HepG2 (cell line): ENCODE results near the gene MRPL14. TPM values are rescaled to one million over a fixed set of nuclear protein-coding genes. Genes with fewer than 3 reads are reported as not detected.
A peak's percentile ranks its signal among the peaks of the same experiment; 100 is the strongest.

Experiments
- BRCA1 ChIP-seq: sonication (generic); formaldehyde crosslinking; IDR thresholded peaks from 2 replicates; pipeline ENCODE4 v1.4.0; 2020; ENCODE audit warnings: missing genetic modification reagents
- CC2D1A ChIP-seq: sonication (generic); formaldehyde crosslinking; IDR thresholded peaks from 2 replicates; pipeline ENCODE4 v1.8.1; 2023; ENCODE audit warnings: mild to moderate bottlenecking, missing genetic modification reagents
- CSRNP1 ChIP-seq: sonication (generic); formaldehyde crosslinking; IDR thresholded peaks from 2 replicates; pipeline ENCODE4 v1.8.1; 2023; ENCODE audit warnings: mild to moderate bottlenecking, missing genetic modification reagents
- DPF2 ChIP-seq: sonication (generic); formaldehyde crosslinking; IDR thresholded peaks from 2 replicates; pipeline ENCODE4 v1.4.0; 2020; ENCODE audit warnings: mild to moderate bottlenecking, low read depth, missing genetic modification reagents, borderline replicate concordance
- HMGXB3 ChIP-seq: sonication (generic); formaldehyde crosslinking; IDR thresholded peaks from 2 replicates; pipeline ENCODE4 v1.4.0; 2020; ENCODE audit warnings: missing genetic modification reagents, borderline replicate concordance
- IRF9 ChIP-seq: sonication (generic); formaldehyde crosslinking; IDR thresholded peaks from 2 replicates; pipeline ENCODE4 v1.8.0; 2022; ENCODE audit warnings: missing genetic modification reagents, mild to moderate bottlenecking, borderline replicate concordance
- KAT8 ChIP-seq: IDR thresholded peaks from 2 replicates; pipeline ENCODE4 v1.6.1; 2016; ENCODE audit warnings: missing genetic modification reagents, missing compliant biosample characterization
- KDM4B ChIP-seq: sonication (generic); formaldehyde crosslinking; IDR thresholded peaks from 2 replicates; pipeline ENCODE4 v1.4.0; 2020; ENCODE audit warnings: missing genetic modification reagents
- MTF1 ChIP-seq: sonication (generic); formaldehyde crosslinking; IDR thresholded peaks from 2 replicates; pipeline ENCODE4 v1.5.0; 2020; ENCODE audit warnings: missing genetic modification reagents
- NFYB ChIP-seq: sonication (generic); formaldehyde crosslinking; IDR thresholded peaks from 2 replicates; pipeline ENCODE4 v1.4.0; 2020; ENCODE audit warnings: missing genetic modification reagents
- NR2C2 ChIP-seq: sonication (generic); formaldehyde crosslinking; IDR thresholded peaks from 2 replicates; pipeline ENCODE4 v1.4.0; 2020; ENCODE audit warnings: missing genetic modification reagents, mild to moderate bottlenecking, moderate library complexity, borderline replicate concordance
- REXO4 ChIP-seq: sonication (generic); formaldehyde crosslinking; IDR thresholded peaks from 2 replicates; pipeline ENCODE4 v1.8.0; 2022; ENCODE audit warnings: missing genetic modification reagents, mild to moderate bottlenecking, borderline replicate concordance
- RFX3 ChIP-seq: IDR thresholded peaks from 2 replicates; pipeline ENCODE4 v1.6.1; 2016; ENCODE audit warnings: missing biosample characterization, missing genetic modification reagents
- THYN1 ChIP-seq: sonication (generic); formaldehyde crosslinking; IDR thresholded peaks from 2 replicates; pipeline ENCODE4 v1.8.1; 2023; ENCODE audit warnings: low read depth, mild to moderate bottlenecking, moderate library complexity, missing genetic modification reagents, borderline replicate concordance
- ZFAT ChIP-seq: sonication (generic); formaldehyde crosslinking; conservative IDR thresholded peaks from 2 replicates; pipeline ENCODE4 v1.8.1; 2023; ENCODE audit warnings: missing genetic modification reagents, inconsistent platforms
- ZNF124 ChIP-seq: sonication (generic); formaldehyde crosslinking; IDR thresholded peaks from 2 replicates; pipeline ENCODE4 v1.4.0; 2020; ENCODE audit warnings: missing genetic modification reagents
- ZNF260 ChIP-seq: sonication (generic); formaldehyde crosslinking; IDR thresholded peaks from 2 replicates; pipeline ENCODE4 v1.4.0; 2020; ENCODE audit warnings: missing genetic modification reagents, low read depth, mild to moderate bottlenecking, borderline replicate concordance
- ZNF337 ChIP-seq: sonication (generic); formaldehyde crosslinking; IDR thresholded peaks from 2 replicates; pipeline ENCODE4 v1.5.1; 2020; ENCODE audit warnings: missing genetic modification reagents, low read depth, mild to moderate bottlenecking, borderline replicate concordance
- ZNF432 ChIP-seq: sonication (generic); formaldehyde crosslinking; IDR thresholded peaks from 2 replicates; pipeline ENCODE4 v1.5.0; 2020; ENCODE audit warnings: missing genetic modification reagents, mild to moderate bottlenecking, borderline replicate concordance
- ZNF446 ChIP-seq: sonication (generic); formaldehyde crosslinking; IDR thresholded peaks from 2 replicates; pipeline ENCODE4 v1.5.0; 2020; ENCODE audit warnings: mild to moderate bottlenecking, missing genetic modification reagents
- ZNF607 ChIP-seq: sonication (generic); formaldehyde crosslinking; IDR thresholded peaks from 2 replicates; pipeline ENCODE4 v1.5.1; 2020; ENCODE audit warnings: missing genetic modification reagents, mild to moderate bottlenecking, borderline replicate concordance
- ZNF615 ChIP-seq: sonication (generic); formaldehyde crosslinking; IDR thresholded peaks from 2 replicates; pipeline ENCODE4 v1.5.0; 2020; ENCODE audit warnings: mild to moderate bottlenecking, missing genetic modification reagents, borderline replicate concordance
- ZNF7 ChIP-seq: IDR thresholded peaks from 2 replicates; pipeline ENCODE4 v1.6.1; 2016; ENCODE audit warnings: missing biosample characterization, missing genetic modification reagents
- polyA plus RNA-seq, 8 experiments: library from polyadenylated mRNA; depleted of rRNA in 3 of 8; stranded (reverse) in 7 of 8; unstranded in 1 of 8; fragments of >200 nt; fragmentation: Illumina TruSeq in 4 of 8; extraction: Trizol in 4 of 8; gene quantifications; 2 replicates each; pipeline versions ENCODE4 v1.2.1 to v1.2.3, GENCODE V29; 2011 to 2016; ENCODE audit warnings: low read depth in 4 of 8, missing spikeins in 1 of 8, mixed read lengths in 1 of 8; ENCODE audit not compliant: insufficient read depth in 1 of 8
- total RNA-seq, 5 experiments: library from RNA; depleted of rRNA; stranded (reverse); fragments of >200 nt; fragmentation: Illumina TruSeq; extraction: Trizol; gene quantifications; 2 replicates each; pipeline ENCODE4 v1.2.3, GENCODE V29; 2016; ENCODE audit warnings: low read depth in 1 of 5

Gene MRPL14
- total and polyA plus RNA-seq, 2 of the 13 experiments (the other 11 are each of a cell fraction or from before 2014, with no cell fraction given), result 157 to 178 TPM

- no peak for TF ChIP-seq RFX3 (CRISPR knock-in tag)
- no peak; the same call in 1 of the 2 replicates for TF ChIP-seq ZNF607 (CRISPR knock-in tag)
- TF ChIP-seq ZNF615, result no peak
- TF ChIP-seq NR2C2 (CRISPR knock-in tag), result no peak
- TF ChIP-seq NFYB (CRISPR knock-in tag), result no peak
- TF ChIP-seq ZNF260, result no peak
- TF ChIP-seq ZNF337 (CRISPR knock-in tag), result no peak
- TF ChIP-seq CSRNP1 (CRISPR knock-in tag), result no peak; the same call in 1 of the 2 replicates
- TF ChIP-seq IRF9 (CRISPR knock-in tag), result peak; percentile 48; the same call in 1 of the 2 replicates
- peak; percentile 48; the same call in 1 of the 2 replicates for TF ChIP-seq KAT8
- peak; percentile 7; the same call in 1 of the 2 replicates for TF ChIP-seq HMGXB3 (CRISPR knock-in tag)
- 0 out of 2 replicates have a peak, but pooled peaks have one; percentile 24 for TF ChIP-seq KDM4B (CRISPR knock-in tag)
- TF ChIP-seq MTF1, result no peak
- TF ChIP-seq CC2D1A, result no peak
- no peak for TF ChIP-seq DPF2 (CRISPR knock-in tag)
- TF ChIP-seq THYN1 (CRISPR knock-in tag), result no peak
- no peak for TF ChIP-seq REXO4 (CRISPR knock-in tag)
- TF ChIP-seq ZNF432, result no peak; the same call in 1 of the 2 replicates
- peak; percentile 87; the same call in 1 of the 2 replicates for TF ChIP-seq ZNF446
- no peak for TF ChIP-seq ZFAT (CRISPR knock-in tag)
- TF ChIP-seq ZNF124, result 0 out of 2 replicates have a peak, but pooled peaks have one; percentile 59
- no peak for TF ChIP-seq ZNF7
- TF ChIP-seq BRCA1 (CRISPR knock-in tag), result no peak
Observed at GRCh38 chr6:44076356-44077213, 50.7 kb downstream of the MRPL14 start (continued).
